ENCODE data around the gene OR2G2.

The OR2G2 gene

DNA sequence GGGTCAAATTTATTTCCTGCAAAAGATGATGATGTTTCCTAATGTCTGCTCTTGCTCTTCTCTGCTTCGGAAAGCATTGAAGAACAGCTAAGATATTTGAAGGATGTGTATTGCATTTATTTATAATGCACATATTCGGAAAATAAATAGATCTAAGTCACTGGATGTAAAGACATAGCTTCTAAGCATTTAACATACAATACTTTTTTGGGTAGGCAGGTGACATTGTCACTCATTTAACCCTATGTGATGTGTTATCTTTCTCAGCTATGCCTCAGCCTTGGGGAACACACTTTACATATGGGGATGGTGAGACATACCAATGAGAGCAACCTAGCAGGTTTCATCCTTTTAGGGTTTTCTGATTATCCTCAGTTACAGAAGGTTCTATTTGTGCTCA lies at the start of gene OR2G2:
Gene OR2G2 (plus strand): TSS at position 301 of the 400 bp plus-strand sequence. CDS start 0 bp downstream, at position 301.
- DNase-seq = no peak

- DNase-seq = no peak
Observed at GRCh38 chr1:247538561-247538960, 49.6 kb upstream of the OR2G2 start.

- no peak for DNase-seq
Observed at GRCh38 chr1:247539215-247539614, 48.9 kb upstream of the OR2G2 start.

GRCh38 chr1:247540581-247540980 lies 47.6 kb upstream of the OR2G2 start:
- no peak for DNase-seq

- DNase-seq = no peak
Observed at GRCh38 chr1:247542811-247543210, 45.3 kb upstream of the OR2G2 start.

- DNase-seq = no peak
Observed at GRCh38 chr1:247548092-247548491, 40.1 kb upstream of the OR2G2 start.

- no peak for DNase-seq
Observed at GRCh38 chr1:247548769-247549182, 39.4 kb upstream of the OR2G2 start, which contains the start of gene GCSAML. Gene GCSAML (plus strand): TSS chr1:247549134. CDS start chr1:247549192, 58 bp downstream.

DNA sequence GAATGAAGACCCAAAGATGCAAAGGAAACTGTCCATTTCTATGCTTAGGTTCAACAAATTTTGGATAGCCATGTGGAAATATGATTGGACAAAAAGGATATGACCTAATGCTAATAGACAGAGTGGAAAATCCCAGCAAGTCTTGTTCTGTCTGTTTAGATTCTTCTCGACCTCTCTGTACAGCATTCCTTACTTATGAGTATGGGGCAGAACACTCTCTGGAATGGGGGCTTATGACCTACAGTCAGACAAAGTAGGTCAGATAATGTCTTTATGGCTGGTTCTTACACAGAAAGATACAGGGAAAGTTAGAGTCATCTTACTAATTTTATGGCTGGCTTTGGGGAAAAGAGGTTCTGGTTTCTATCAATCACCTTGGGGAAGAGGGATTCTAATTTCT lies 36.4 kb upstream of the OR2G2 start:
- no peak for DNase-seq

DNA sequence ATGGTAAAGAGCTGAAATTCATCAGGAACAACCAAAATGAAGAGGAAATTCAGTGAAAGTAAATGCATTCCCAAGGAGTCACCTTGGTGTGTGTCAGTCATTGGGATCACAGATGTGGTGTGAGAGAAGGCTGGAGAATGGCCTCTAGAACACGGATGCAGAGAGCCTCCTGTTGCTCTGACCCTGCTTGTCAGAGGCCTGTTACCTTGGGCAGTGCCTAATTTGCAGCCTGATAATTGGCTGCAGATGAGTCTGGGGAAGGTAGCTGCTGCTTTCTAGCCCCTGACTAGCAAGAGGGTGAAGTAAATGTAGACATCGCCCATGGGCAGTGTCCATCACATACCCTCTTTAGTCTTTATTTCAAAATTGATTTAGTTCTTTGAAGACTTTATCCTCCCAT lies 35.9 kb upstream of the OR2G2 start:
- DNase-seq = no peak

GRCh38 chr1:247557926-247558674 lies 30.1 kb upstream of the OR2G2 start:
- no peak for DNase-seq

- DNase-seq = no peak
Observed at GRCh38 chr1:247561711-247562110, 26.4 kb upstream of the OR2G2 start.

DNA sequence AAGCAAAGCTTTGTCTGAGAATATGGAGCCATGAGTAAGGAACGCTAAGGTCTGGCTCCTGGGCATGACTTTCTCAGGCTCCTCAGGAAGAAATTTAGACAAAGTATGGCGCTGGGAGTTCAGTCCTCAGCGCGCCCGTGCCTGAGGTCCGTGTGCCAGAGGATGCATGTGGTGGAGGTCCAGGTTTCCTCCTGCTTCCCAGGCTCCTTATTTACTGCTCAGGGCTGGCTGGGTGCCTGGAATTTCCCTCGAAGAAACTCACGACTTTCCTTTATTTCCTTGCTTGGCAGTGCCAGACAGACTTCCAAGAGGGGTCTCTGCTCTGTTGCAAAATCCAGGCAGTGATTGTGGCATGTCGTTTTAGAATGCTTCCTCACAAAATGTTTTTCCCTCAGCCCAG lies 26.0 kb upstream of the OR2G2 start:
- DNase-seq = no peak

DNA sequence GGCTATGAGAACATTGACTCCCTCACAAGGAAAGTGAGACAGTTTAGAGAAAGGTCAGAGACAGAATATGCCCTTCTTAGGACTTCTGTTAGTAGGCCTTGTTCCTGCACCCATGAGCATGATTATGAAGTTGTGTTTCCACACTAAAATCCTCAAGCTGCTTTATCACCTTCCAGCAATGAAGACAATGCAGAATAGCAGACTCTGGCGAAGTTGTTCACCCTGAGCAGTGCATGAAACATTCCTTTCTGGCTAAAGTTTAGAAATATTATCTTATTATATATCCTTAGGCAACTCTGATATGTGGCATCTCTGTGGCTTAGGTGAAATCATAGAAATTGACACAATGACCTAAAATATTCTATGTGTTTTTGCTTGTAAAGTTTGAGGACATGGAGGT lies 13.9 kb upstream of the OR2G2 start:
- DNase-seq = no peak

GRCh38 chr1:247574664-247575063 lies 13.5 kb upstream of the OR2G2 start:
- DNase-seq = no peak

DNA sequence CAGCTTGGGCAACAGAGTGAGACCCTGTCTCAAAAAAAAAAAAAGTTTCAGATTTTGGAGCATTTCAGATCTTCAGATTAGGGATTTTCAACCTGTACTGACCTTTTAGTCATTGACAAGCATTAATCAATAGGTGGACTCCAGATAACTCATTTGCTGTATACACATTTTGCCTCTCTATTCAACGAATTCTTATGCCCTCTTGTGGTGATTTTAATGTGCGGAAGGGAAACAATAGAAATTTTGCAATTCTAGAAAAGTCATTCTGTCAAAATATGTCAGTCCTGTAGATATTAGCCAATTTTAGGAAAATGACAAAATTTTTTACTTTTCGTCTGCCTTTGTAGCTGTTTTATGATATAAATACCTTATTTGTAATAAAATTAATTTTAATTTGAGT lies 11.6 kb upstream of the OR2G2 start:
- DNase-seq = no peak

DNA sequence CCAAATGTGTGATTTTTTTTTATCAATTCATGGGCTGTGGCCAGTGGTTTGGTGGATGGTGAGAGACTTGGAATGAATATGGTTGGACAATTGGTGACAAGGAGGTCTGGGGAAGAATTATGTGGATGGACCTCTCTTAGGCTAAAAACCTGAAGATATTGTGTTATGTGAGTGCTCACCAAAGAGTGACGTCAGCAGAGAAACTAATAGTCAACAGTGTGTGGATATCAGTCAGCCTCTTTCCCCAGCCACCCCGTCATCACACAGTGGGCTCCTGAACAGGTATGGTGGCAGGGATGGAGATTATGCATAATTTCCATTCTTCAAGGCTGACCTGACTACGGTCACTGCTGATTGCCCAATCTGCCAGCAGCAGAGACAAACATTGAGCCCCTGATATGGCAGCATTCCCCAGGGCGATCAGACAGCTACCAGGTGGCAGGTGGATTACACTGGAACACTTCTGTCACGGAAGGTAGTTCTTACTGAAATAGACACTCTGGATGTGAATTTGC lies 9.2 kb upstream of the OR2G2 start:
- no peak for DNase-seq

DNA sequence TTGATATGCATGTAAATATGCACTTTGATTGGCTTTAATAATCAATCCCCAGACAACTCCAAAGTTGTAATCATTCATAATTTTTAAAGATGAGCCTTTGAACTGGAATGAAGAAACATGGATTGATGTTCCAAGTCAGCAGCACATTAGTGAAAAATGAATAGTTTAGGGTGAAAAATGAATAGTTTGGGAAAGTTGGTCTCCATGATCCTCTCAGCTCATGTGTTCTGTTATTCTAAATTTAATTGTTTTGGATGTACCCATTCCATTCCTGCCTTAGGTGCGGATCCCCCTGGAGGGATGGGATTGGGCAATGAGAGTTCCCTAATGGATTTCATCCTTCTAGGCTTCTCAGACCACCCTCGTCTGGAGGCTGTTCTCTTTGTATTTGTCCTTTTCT lies 17.1 kb downstream of the OR2G2 start, which contains the start of gene OR2G3:
Gene OR2G3 (plus strand): TSS at position 301 of the 400 bp plus-strand sequence. CDS start 0 bp downstream, at position 301.
- DNase-seq = no peak

DNA sequence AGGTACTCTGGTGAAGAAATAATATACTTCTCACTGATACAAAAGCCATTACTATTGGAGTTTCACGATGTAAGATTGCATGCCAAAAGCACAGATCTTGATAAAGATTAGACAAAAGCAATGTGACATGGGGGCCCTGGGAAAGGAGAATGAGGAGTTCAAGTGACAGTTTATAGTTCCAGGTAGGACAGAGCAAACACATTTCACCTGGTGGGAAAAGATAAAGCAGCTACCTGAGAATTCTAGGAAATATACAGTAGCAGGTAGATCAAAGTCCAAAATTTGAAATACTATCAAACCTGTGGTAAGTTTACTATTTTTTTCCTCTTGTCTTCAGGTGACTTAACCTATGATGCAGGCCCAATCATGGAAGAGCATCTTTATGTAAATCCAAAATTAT lies 25.2 kb downstream of the OR2G2 start:
- DNase-seq = no peak

DNA sequence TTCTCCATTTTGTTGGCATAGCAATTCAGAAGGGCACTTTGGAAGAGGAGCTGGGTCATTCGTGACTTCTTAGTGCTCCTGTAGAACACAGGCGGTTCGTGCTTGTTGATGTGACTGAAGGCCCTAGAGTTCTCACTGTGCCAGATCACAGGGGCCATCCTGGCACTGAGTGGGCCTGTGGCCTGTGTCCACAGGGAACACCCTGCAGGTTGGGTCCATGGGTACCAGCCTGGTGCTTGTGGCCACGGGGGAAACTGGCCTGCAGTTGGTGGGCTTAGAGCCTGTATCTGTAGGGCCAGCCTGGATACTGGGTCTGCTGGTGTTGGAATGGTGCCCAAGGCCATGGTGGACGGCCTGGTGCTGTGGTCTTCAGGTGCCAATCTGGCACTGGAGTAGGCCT lies 26.5 kb downstream of the OR2G2 start:
- no peak for DNase-seq

GRCh38 chr1:247627951-247628350 lies 39.8 kb downstream of the OR2G2 start:
- DNase-seq = no peak

GRCh38 chr1:247638011-247638410 lies 49.9 kb downstream of the OR2G2 start:
- no peak for DNase-seq

- DNase-seq = no peak
Observed at GRCh38 chr1:247638781-247639180, 50.6 kb downstream of the OR2G2 start.
